ENCODE data around the gene XXYLT1.

The XXYLT1 gene

GRCh38 chr3:195116407-195117185 is 154.4 kb downstream of the XXYLT1 start:
- no peaks in the 10 kb centered on the region for H3K4me1 ChIP-seq (ENCODE audit: insufficient read depth, low read length, severe bottlenecking)
- no peaks in the 10 kb centered on the region for H3K9me2 ChIP-seq (ENCODE audit: low read depth, low read length)

GRCh38 chr3:195115600-195116406 is 155.2 kb downstream of the XXYLT1 start:
- no peak overlapping the region for H3K4me2 ChIP-seq (ENCODE audit: low read length)
- H3K9ac ChIP-seq (ENCODE audit: low read length): no peak overlapping the region
- H3K9me3 ChIP-seq (ENCODE audit: low read length): no peaks in the 10 kb centered on the region
- H3K36me3 ChIP-seq (ENCODE audit: insufficient read depth, low read length): no peaks in the 10 kb centered on the region
- no peaks in the 10 kb centered on the region for H3F3A ChIP-seq (ENCODE audit: insufficient read depth, low read length)
- no peaks in the 10 kb centered on the region for H3K4me1 ChIP-seq (ENCODE audit: insufficient read depth, low read length, severe bottlenecking)
- no peaks in the 10 kb centered on the region for H3K27me3 ChIP-seq (ENCODE audit: insufficient read depth, low read length)
- H3K9me2 ChIP-seq (ENCODE audit: low read depth, low read length): no peaks in the 10 kb centered on the region
- H3K79me2 ChIP-seq (ENCODE audit: insufficient read depth, low read length): no peaks in the 10 kb centered on the region
- no peak overlapping the region for H3K4me3 ChIP-seq (ENCODE audit: low read depth, low read length, poor library complexity, severe bottlenecking)
- no peak overlapping the region for H2AFZ ChIP-seq (ENCODE audit: low read length)
- H4K20me1 ChIP-seq (ENCODE audit: insufficient read depth, low read length): no peaks in the 10 kb centered on the region
- H3K27ac ChIP-seq (ENCODE audit: low read depth, low read length, poor library complexity, severe bottlenecking): no peak overlapping the region
- TF ChIP-seq CTCF (IDR thresholded peaks at IDR 0.05; ENCODE audit: low read length) (no peak), EZH2 (IDR thresholded peaks at IDR 0.05; ENCODE audit: borderline replicate concordance, low read length) (no peak)

More at GRCh38 chr3:195116407-195117185, 154.4 kb downstream of the XXYLT1 start:
- H4K20me1 ChIP-seq (ENCODE audit: insufficient read depth, low read length): no peaks in the 10 kb centered on the region
- H3K9me3 ChIP-seq (ENCODE audit: low read length): no peaks in the 10 kb centered on the region
- H2AFZ ChIP-seq (ENCODE audit: low read length): no peak overlapping the region
- H3K36me3 ChIP-seq (ENCODE audit: insufficient read depth, low read length): no peaks in the 10 kb centered on the region
- H3K79me2 ChIP-seq (ENCODE audit: insufficient read depth, low read length): no peaks in the 10 kb centered on the region
- H3F3A ChIP-seq (ENCODE audit: insufficient read depth, low read length): no peaks in the 10 kb centered on the region
- H3K4me2 ChIP-seq (ENCODE audit: low read length): no peak overlapping the region
- no peak overlapping the region for H3K9ac ChIP-seq (ENCODE audit: low read length)
- no peak overlapping the region for H3K27ac ChIP-seq (ENCODE audit: low read depth, low read length, poor library complexity, severe bottlenecking)
- no peak overlapping the region for H3K4me3 ChIP-seq (ENCODE audit: low read depth, low read length, poor library complexity, severe bottlenecking)
- TF ChIP-seq CTCF (IDR thresholded peaks at IDR 0.05; ENCODE audit: low read length) (no peak), EZH2 (IDR thresholded peaks at IDR 0.05; ENCODE audit: borderline replicate concordance, low read length) (no peak)
- H3K27me3 ChIP-seq (ENCODE audit: insufficient read depth, low read length): no peaks in the 10 kb centered on the region

- Histone ChIP-seq H2AFZ (ENCODE audit: low read length) (no peak overlapping the region), H3K4me2 (ENCODE audit: low read length) (no peak overlapping the region), H3K4me3 (ENCODE audit: low read depth, low read length, poor library complexity, severe bottlenecking) (no peak overlapping the region), H3K9me3 (ENCODE audit: low read length) (no peaks in the 10 kb centered on the region), H3K9me2 (ENCODE audit: low read depth, low read length) (no peaks in the 10 kb centered on the region), H3F3A (ENCODE audit: insufficient read depth, low read length) (no peaks in the 10 kb centered on the region), H3K27ac (ENCODE audit: low read depth, low read length, poor library complexity, severe bottlenecking) (no peak overlapping the region), H3K36me3 (ENCODE audit: insufficient read depth, low read length) (no peaks in the 10 kb centered on the region), H3K27me3 (ENCODE audit: insufficient read depth, low read length) (no peaks in the 10 kb centered on the region), H3K9ac (ENCODE audit: low read length) (no peak overlapping the region), H3K79me2 (ENCODE audit: insufficient read depth, low read length) (no peaks in the 10 kb centered on the region), H3K4me1 (ENCODE audit: insufficient read depth, low read length, severe bottlenecking) (no peaks in the 10 kb centered on the region), H4K20me1 (ENCODE audit: insufficient read depth, low read length) (no peaks in the 10 kb centered on the region)
- no peak for TF ChIP-seq EZH2 (IDR thresholded peaks at IDR 0.05; ENCODE audit: borderline replicate concordance, low read length)
- TF ChIP-seq CTCF (IDR thresholded peaks at IDR 0.05; ENCODE audit: low read length): no peak
Observed at GRCh38 chr3:195114786-195115599, 156.0 kb downstream of the XXYLT1 start.
